K562 (cell line): ENCODE measurements around the gene DYRK2. TPM values are rescaled to one million over a fixed set of nuclear protein-coding genes. Genes with fewer than 3 reads are reported as not detected.

ENCODE experiments used
- ATAC-seq: fragments of 200-7000 bp; cut with Tn5 transposase; 3 replicates; pipeline ENCODE4 v1.9.1; 2020; ENCODE audit warnings: moderate library complexity
- BruUV-seq: library from RNA; stranded (reverse); fragments of 400-500 nt; replicated peaks from 2 replicates; lab custom pipeline; 2021; lab: Mats Ljungman, UMichigan
- CTCF ChIA-PET: fragments of 300-600 bp; formaldehyde crosslinking; extraction: SDS; loops from one replicate; lab custom pipeline; 2021; ENCODE audit warnings: low intra/inter-chr PET ratio; lab: Yijun Ruan, JAX
- POLR2A ChIA-PET: fragments of 300-600, 350-650 bp; sonication (Branson Sonifier 250); formaldehyde crosslinking; extraction: SDS; loops from one replicate; lab custom pipeline; 2021; ENCODE audit warnings: antibody characterized with exemption, inconsistent platforms; lab: Yijun Ruan, JAX
- DNase-seq, 4 experiments: peaks; one replicate each; pipeline versions ENCODE4 v3.0.0 to v3.0.0-alpha.2; 2011 to 2018; ENCODE audit warnings: low spot score in 3 of 4, mixed read lengths in 3 of 4; ENCODE audit errors: extremely low read depth in 1 of 4
- FAIRE-seq: peaks from 2 replicates; lab custom pipeline; 2011; peaks lifted over from hg19 to GRCh38; lab: Jason Lieb, UNC
- H2AFZ ChIP-seq: 2 replicates; pipeline ENCODE4 v1.6.0; 2011; ENCODE audit warnings: low read depth, low read length, control low read depth, inconsistent platforms
- H3K27ac ChIP-seq: fragments of 200-600 bp; 3 replicates; pipeline ENCODE4 v1.8.0; 2011; ENCODE audit warnings: low read depth, mild to moderate bottlenecking, control low read depth, inconsistent platforms, low read length, moderate library complexity, mixed read lengths; ENCODE audit errors: extremely low read depth
- H3K27me3 ChIP-seq, 2 experiments: fragments of 300-600 bp in 1 of 2; 2 replicates in 1 of 2; 3 replicates in 1 of 2; pipeline versions ENCODE4 v1.6.0 to v1.8.0; 2011; ENCODE audit warnings: inconsistent platforms in 2 of 2, low read length in 2 of 2, mild to moderate bottlenecking in 1 of 2, mixed read lengths in 1 of 2, moderate library complexity in 1 of 2; ENCODE audit not compliant: control insufficient read depth in 2 of 2, insufficient read depth in 2 of 2
- H3K36me3 ChIP-seq: fragments of 300-600 bp; 3 replicates; pipeline ENCODE4 v1.8.0; 2011; ENCODE audit warnings: mild to moderate bottlenecking, low read length, inconsistent platforms; ENCODE audit not compliant: control insufficient read depth, insufficient read depth
- H3K4me1 ChIP-seq, 2 experiments: fragments of 200-600 bp in 1 of 2; replicated peaks in 1 of 2; 2 replicates in 1 of 2; 3 replicates in 1 of 2; pipeline versions ENCODE4 v1.5.1 to v1.8.0; 2011; ENCODE audit warnings: inconsistent platforms in 2 of 2, low read length in 2 of 2, mild to moderate bottlenecking in 1 of 2, mixed read lengths in 1 of 2, moderate library complexity in 1 of 2; ENCODE audit not compliant: control insufficient read depth in 2 of 2, insufficient read depth in 2 of 2
- H3K4me2 ChIP-seq: 2 replicates; pipeline ENCODE4 v1.6.1; 2011; ENCODE audit warnings: low read length, control low read depth, inconsistent platforms, mixed read lengths; ENCODE audit not compliant: insufficient read depth
- H3K4me3 ChIP-seq: fragments of 200-600 bp; sonication (generic), shearing (Covaris generic); 2 replicates; pipeline ENCODE4 v1.5.1; 2016; ENCODE audit warnings: control low read depth, inconsistent platforms
- H3K79me2 ChIP-seq: fragments of 200-600 bp; 3 replicates; pipeline ENCODE4 v1.8.0; 2011; ENCODE audit warnings: low read length, inconsistent platforms; ENCODE audit not compliant: control insufficient read depth, insufficient read depth
- H3K9ac ChIP-seq, 2 experiments: 2 replicates each; pipeline versions ENCODE4 v1.6.0 to v1.6.1; 2011; ENCODE audit warnings: low read depth in 2 of 2, low read length in 2 of 2, control low read depth in 1 of 2, inconsistent platforms in 1 of 2, mild to moderate bottlenecking in 1 of 2, mixed read lengths in 1 of 2; ENCODE audit not compliant: insufficient read depth in 1 of 2
- H3K9me1 ChIP-seq: one replicate; pipeline ENCODE4 v1.6.0; 2011; ENCODE audit warnings: inconsistent platforms, mild to moderate bottlenecking, low read length, moderate library complexity; ENCODE audit not compliant: control insufficient read depth, insufficient read depth
- H3K9me3 ChIP-seq: replicated peaks from 2 replicates; pipeline ENCODE4 v1.5.1; 2011; ENCODE audit warnings: low read depth, low read length, inconsistent platforms; ENCODE audit not compliant: control insufficient read depth, insufficient read depth
- H4K20me1 ChIP-seq: replicated peaks from 2 replicates; pipeline ENCODE4 v1.6.1; 2011; ENCODE audit warnings: low read length, inconsistent platforms, mixed read lengths; ENCODE audit not compliant: control insufficient read depth, insufficient read depth
- MYNN ChIP-seq, 2 experiments: sonication (generic); formaldehyde crosslinking in 1 of 2; IDR thresholded peaks; 2 replicates each; pipeline versions ENCODE4 v1.5.0 to v1.6.1; 2016 to 2020; ENCODE audit warnings: antibody characterized with exemption in 1 of 2, missing genetic modification reagents in 1 of 2
- SPI1 ChIP-seq: IDR thresholded peaks from 2 replicates; pipeline ENCODE4 v1.6.1; 2011; ENCODE audit warnings: low read depth, low read length, control low read depth, borderline replicate concordance
- ZBTB43 ChIP-seq: sonication (generic); formaldehyde crosslinking; IDR thresholded peaks from 2 replicates; pipeline ENCODE4 v1.8.0; 2023; ENCODE audit warnings: mild to moderate bottlenecking, missing genetic modification reagents
- WGBS: fragments of 100-300 bp; shearing (Covaris generic); methylation state at CpG from one replicate; pipeline ENCODE4 v1.1.6; 2016; ENCODE audit warnings: low coverage, mixed read lengths; ENCODE audit not compliant: insufficient coverage; ENCODE audit errors: missing lambda C conversion rate; 5-methylcytosine and 5-hydroxymethylcytosine counted together
- in situ Hi-C: fragments of 300-500 bp; cut with MboI; formaldehyde crosslinking; loops from 4 replicates; pipeline ENCODE4 v1.15.0; 2018; ENCODE audit warnings: inconsistent platforms, mixed read lengths
- intact Hi-C: fragments of 100-400 bp; cut with micrococcal nuclease; formaldehyde crosslinking; loops from 2 replicates; pipeline ENCODE4 v1.14.2; 2022
- polyA plus RNA-seq, 8 experiments: library from polyadenylated mRNA; depleted of rRNA in 4 of 8; stranded (reverse) in 5 of 8; unstranded in 3 of 8; fragments of >200 nt; fragmentation: Nextera tagmentation in 2 of 8; fragmentation: Illumina TruSeq in 1 of 8; extraction: Ambion mirVana in 2 of 8; extraction: Trizol in 1 of 8; gene quantifications; 2 replicates each; pipeline versions ENCODE4 v1.2.1 to v1.2.3, GENCODE V29; 2011 to 2014; ENCODE audit warnings: inconsistent platforms in 1 of 8, missing spikeins in 1 of 8
- total RNA-seq, 7 experiments: library from RNA; depleted of rRNA in 6 of 7; stranded (reverse); fragments of >200 nt in 6 of 7; fragmentation: Illumina TruSeq in 2 of 7; extraction: Trizol in 2 of 7; gene quantifications; 2 replicates each; pipeline versions ENCODE4 v1.2.1 to v1.2.3, GENCODE V29; 2011 to 2021; ENCODE audit warnings: low replicate concordance in 1 of 7

Gene DYRK2
- total and polyA plus RNA-seq, 9 of the 15 experiments (the other 6 are each of a cell fraction or from before 2014, with no cell fraction given) = 1.7 to 15.4 (median 8.4) TPM

GRCh38 chr12:67697967-67698366 is 49.4 kb downstream of the DYRK2 start:
- 2% methylated on average over 2 of the region's 2 CpGs for WGBS
- Histone ChIP-seq H3K79me2 (no peaks in the 10 kb centered on the region), H3K9ac (no peak overlapping the region), H3K27ac (no peak overlapping the region), H3K4me2 (no peak overlapping the region), H4K20me1 (no peaks in the 10 kb centered on the region), H3K4me3 (no peak overlapping the region), H3K27me3 (no peaks in the 10 kb centered on the region; a peak in 1 of 5 replicates), H2AFZ (no peak overlapping the region), H3K4me1 (no peaks in the 10 kb centered on the region), H3K9me1 (no peaks in the 10 kb centered on the region), H3K9me3 (no peaks in the 10 kb centered on the region), H3K36me3 (no peaks in the 10 kb centered on the region)
- ATAC-seq (no peak), FAIRE-seq (no peak), DNase-seq (no peak)
- in situ Hi-C loops (no loop called here), intact Hi-C loops (no loop called here)
- BruUV-seq = no TSS peak
- TF ChIP-seq ZBTB43 (CRISPR knock-in tag) = no peak
- ChIA-PET POLR2A (no interaction called here), CTCF (no interaction called here)

- Histone ChIP-seq H3K9ac (no peak overlapping the region), H3K9me3 (no peaks in the 10 kb centered on the region), H2AFZ (no peak overlapping the region), H3K27me3 (no peaks in the 10 kb centered on the region; a peak in 1 of 5 replicates), H3K4me3 (no peak overlapping the region), H3K9me1 (no peaks in the 10 kb centered on the region), H3K79me2 (no peaks in the 10 kb centered on the region), H3K27ac (no peak overlapping the region), H3K4me2 (no peak overlapping the region), H3K36me3 (no peaks in the 10 kb centered on the region), H3K4me1 (no peaks in the 10 kb centered on the region)
- ATAC-seq = no peak
- BruUV-seq = no TSS peak
- FAIRE-seq = no peak
- CTCF ChIA-PET = no interaction called here
- 1% methylated on average over 6 of the region's 6 CpGs for WGBS
- POLR2A ChIA-PET = no interaction called here
- in situ Hi-C loops = no loop called here
- intact Hi-C loops = no loop called here
- TF ChIP-seq SPI1 (peak; percentile 56; the same call in 1 of the 2 replicates), MYNN (IDR thresholded peaks at IDR 0.05) (no peak), MYNN (CRISPR knock-in tag; IDR thresholded peaks at IDR 0.05) (no peak)
- TF ChIP-seq, all 486 proteins: peak for 1
- H4K20me1 ChIP-seq = no peaks in the 10 kb centered on the region
- no peak for DNase-seq
These were observed 50.4 kb downstream of the DYRK2 start for GRCh38 chr12:67698672-67699581.
